Choroid plexus epithelial cell (primary cell): ENCODE measurements around the gene BZW2.

Source experiments
- DNase-seq: peaks from one replicate; pipeline ENCODE4 v3.0.0-alpha.2; 2010; ENCODE audit warnings: low read depth
- H3K4me3 ChIP-seq: 2 replicates; pipeline ENCODE4 v1.5.1; 2011; ENCODE audit warnings: low read depth, mild to moderate bottlenecking, control low read depth, low read length, moderate library complexity
- CTCF ChIP-seq: conservative IDR thresholded peaks from 2 replicates; pipeline ENCODE4 v1.5.1; 2011; ENCODE audit warnings: low read depth, mild to moderate bottlenecking, control low read depth, inconsistent platforms, low read length, moderate library complexity

The BZW2 gene

GRCh38 chr7:16645593-16646471 is at the start of gene BZW2, which contains the start of gene ANKMY2:
TSS of gene BZW2 (plus strand) at chr7:16646181. CDS start at chr7:16665444, 19,263 bp downstream.
TSS of gene ANKMY2 (minus strand) at chr7:16645754. CDS start at chr7:16645573, 181 bp downstream.
- H3K4me3 ChIP-seq = peak within 1 kb of the TSS; percentile 93
- DNase-seq = peak; percentile 98
- no peak for TF ChIP-seq CTCF

- no peak for DNase-seq
- no peak overlapping the region for H3K4me3 ChIP-seq
- TF ChIP-seq CTCF = no peak
Observed at GRCh38 chr7:16598015-16598414, 48.0 kb upstream of the BZW2 start.

- no peak overlapping the region for H3K4me3 ChIP-seq
- TF ChIP-seq CTCF = no peak
- no peak for DNase-seq
Observed at GRCh38 chr7:16599860-16600259, 46.1 kb upstream of the BZW2 start.

- DNase-seq = no peak
- no peak overlapping the region for H3K4me3 ChIP-seq
- no peak for TF ChIP-seq CTCF
Observed at GRCh38 chr7:16603633-16604032, 42.3 kb upstream of the BZW2 start.

- H3K4me3 ChIP-seq = no peak overlapping the region
- DNase-seq = peak; percentile 65
- TF ChIP-seq CTCF = peak; percentile 52
Observed at GRCh38 chr7:16604054-16604453, 41.9 kb upstream of the BZW2 start.

- TF ChIP-seq CTCF = no peak
Observed at GRCh38 chr7:16606704-16607103, 39.3 kb upstream of the BZW2 start.

More at GRCh38 chr7:16606704-16607103, 39.3 kb upstream of the BZW2 start:
- no peak for DNase-seq
- no peak overlapping the region for H3K4me3 ChIP-seq
